Measurements from ENCODE around the gene ANGPTL2.

The ANGPTL2 gene

DNA sequence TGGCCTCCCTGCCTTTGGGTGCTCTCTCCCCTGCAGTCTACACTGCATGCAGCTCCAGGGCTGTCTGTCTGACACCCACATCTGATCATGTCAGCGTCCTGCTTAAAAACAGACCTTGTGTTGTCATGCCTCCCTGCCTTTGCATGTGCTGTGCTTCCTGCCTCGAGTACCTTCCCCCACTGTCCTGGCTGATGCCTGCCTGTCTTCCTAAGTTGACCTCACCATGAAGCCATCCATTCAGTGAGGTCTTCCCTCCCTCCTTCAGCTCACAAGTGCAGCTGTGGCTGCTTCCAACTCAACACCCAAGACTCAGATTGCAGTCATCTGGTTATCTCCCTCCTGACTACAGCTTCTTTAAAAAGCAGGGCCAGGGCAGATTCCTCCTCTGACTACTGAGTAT is 5.5 kb downstream of the ANGPTL2 start:
- DNase-seq (ENCODE audit: low read depth): no peak

DNA sequence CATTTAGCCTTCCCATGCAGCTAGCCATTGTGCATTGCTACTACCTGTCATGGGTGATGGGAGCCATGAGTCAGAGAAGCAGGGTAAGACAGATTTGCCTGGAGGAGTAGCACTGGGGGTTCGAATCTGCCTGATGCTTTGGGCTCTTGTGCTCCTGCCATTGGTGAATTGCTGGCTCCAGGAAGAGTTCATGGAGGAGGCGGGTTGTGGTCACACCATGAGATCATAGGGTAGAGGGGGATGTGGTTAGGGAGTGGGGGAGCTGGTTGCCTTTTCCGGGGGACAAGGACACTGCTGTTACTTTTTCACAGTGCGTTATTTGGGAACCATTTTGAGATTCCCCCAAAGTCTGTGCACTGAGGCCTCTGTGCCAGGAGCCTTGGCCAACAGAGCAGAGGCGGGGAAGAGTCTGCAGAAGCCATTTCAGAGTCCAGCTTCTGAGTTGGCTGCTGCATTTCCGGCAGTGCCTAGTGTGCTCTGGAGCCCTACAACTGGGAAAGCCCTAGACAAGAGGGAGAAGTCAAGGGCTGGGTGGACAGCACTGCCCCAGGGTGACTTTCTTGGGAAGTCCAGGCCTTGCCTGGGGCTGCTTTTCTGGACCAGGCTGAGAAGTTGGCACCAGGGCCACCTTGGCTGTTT is 6.2 kb downstream of the ANGPTL2 start:
- DNase-seq (ENCODE audit: low read depth): no peak

DNA sequence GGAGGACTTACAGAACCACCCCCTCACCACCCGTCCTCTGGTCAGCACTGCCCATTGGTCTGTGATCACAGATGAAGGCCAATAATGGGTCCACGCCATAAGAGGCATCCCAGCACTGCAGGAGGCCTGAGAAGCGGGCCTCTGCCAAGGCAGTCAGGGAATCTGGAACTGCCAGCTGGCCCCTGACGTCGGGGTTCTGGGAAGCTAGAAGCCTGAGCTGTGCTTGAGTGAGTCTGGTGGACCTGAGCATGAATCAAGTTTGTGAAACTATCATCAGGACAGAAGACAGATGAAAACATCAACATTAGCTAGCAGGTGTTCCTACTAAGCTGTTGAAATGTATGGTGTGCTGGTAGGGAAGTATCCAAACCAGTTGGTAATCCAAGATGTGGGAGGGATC is 7.8 kb downstream of the ANGPTL2 start:
- no peak for DNase-seq (ENCODE audit: low read depth)

DNA sequence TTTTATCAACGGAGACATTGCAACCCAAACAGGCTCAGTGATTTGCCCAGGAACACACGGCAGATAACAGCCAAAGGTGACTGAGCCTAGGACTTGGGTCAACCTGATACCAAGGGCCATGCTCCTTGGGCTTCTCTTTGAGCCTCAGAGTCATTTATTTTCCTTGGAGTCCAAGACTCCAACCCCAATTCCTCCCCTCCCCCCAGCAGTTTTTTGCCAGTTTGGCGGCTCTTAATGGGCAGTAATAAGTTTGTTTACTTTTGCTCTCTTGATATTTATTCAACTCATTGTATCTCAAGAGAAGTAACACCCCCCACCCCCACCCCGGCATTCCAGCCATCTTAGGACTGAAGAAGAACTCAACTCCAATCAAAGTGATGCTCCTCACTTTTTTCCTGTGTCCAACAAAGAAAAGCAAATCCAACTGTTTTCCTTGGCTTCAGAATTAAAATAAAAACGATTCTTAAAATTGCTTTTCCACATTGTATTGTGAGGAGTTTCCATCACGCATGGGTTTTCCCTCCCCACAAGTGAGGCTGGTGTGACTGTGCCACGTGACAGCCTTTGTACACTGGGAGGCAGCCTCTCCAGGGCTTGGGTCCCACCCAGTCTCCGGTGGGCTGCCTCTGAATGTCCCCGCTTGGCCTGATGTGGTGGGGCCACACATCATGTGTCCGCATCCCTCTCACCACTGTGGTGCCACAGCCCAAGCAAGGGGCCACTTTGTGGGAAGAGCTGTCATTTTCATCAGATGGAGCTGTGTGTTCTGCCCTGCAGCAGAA is 9.1 kb downstream of the ANGPTL2 start:
- no peak for DNase-seq (ENCODE audit: low read depth)

DNA sequence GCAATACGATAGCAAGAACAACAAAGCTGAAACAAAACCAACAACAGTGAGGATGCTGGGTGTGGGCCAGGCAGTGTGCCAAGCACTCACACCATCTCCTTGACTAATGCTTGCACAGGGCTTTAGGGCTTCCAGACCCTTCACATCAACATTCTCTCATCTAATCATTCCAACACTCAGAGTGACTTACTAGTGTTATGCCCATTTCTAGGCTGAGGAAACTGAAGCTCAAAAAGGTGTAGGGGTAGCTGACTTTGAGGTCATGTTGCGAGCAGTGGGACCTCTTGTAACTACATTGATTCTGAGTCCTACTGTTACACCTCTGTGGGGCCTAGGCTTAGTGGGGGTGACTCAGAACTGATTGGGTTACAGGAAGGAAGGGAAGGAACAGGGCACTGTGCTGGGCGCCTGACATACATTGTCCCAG is 9.7 kb downstream of the ANGPTL2 start:
- DNase-seq (ENCODE audit: low read depth): no peak

DNA sequence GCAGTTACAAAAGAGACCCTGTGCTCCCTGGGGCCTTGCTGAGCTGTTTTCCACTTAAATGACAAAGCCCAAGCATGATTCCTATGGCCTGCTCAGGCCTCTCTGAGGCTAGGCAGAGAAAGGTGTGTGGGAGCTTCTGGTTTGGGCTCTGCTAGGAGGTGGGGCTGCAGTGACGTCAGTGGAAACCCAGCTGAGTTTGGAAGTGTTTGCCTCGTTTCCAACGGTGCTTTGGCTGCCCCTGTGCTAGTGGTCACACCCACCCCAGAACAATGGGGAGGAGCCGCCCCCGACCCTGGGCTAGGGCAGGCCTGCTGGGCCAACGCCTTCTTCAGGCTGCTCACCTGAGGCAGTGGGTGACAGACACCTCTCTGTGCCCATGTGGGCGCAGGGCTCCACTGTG is 10.4 kb downstream of the ANGPTL2 start:
- DNase-seq (ENCODE audit: low read depth): no peak

- DNase-seq (ENCODE audit: low read depth): no peak
Measured at GRCh38 chr9:127109212-127109711, 13.2 kb downstream of the ANGPTL2 start.

DNA sequence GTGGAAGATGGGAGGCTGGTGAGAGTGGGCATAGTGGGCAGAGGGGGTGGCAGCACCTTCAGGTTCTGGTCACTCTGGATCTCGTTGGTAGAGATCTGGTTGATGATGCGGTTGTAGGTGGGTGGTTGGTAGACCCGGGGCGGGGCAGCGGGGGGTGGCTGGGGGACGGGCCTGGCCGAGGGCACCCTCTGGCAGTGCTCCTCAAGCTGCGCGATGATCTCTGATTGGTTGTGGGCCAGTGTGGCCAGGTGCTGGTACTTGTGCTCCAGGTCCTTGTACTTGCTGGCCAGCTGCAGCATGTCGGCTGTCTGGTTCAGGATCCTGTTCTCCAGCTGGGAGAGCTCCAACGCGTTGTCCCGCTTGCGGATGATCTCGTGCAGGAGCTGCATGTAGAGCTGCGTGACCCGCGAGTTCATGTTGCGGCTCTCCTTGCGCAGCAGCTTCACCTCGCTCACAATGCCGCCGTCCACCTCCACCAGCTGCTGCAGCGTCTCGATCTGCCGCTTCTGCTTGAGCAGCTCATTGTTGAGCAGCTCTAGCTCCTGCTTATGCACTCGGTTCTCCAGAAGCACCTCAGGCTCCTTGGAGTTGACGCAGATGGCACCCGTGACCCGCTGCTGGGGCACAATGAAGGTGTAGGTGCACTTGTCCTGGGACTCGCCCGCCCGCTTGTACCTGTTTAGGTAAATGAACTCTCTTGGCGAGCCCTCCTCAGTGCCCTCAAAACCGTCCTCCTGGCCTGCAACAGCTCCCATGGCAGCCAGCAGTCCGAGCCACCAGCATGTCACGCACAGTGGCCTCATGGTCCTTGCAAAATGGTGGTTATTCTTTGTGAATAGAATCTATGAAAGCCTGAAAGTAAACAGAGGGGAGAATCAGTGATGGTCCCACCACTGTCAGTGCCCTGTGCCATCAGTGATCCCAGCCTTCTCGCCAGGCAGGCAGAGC is 14.2 kb downstream of the ANGPTL2 start:
- no peak for DNase-seq (ENCODE audit: low read depth)

- no peak for DNase-seq (ENCODE audit: low read depth)
Measured at GRCh38 chr9:127107171-127107928, 15.1 kb downstream of the ANGPTL2 start.

DNA sequence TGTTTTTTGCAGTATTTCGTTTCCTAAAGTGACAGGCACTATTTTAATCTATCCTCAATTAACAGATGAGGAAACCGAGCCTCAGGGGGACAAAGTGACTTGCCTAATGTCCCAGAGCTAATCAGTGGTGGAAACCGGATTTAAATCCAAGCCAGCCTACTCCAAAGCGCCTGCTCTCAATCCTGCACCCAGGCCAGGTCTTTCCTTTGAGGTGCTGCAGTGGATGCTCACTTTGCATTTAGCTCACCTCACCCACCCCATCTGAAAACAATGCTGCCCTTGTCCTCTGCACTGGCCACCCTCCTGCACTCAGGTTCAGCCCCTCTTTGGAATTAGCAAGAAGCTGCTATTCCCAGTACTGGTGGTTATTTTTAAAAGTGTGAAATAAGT is 16.0 kb downstream of the ANGPTL2 start:
- no peak for DNase-seq (ENCODE audit: low read depth)

GRCh38 chr9:127105805-127106465 is 16.5 kb downstream of the ANGPTL2 start:
- DNase-seq (ENCODE audit: low read depth): no peak

GRCh38 chr9:127104581-127105311 is 17.7 kb downstream of the ANGPTL2 start:
- no peak for DNase-seq (ENCODE audit: low read depth)

DNA sequence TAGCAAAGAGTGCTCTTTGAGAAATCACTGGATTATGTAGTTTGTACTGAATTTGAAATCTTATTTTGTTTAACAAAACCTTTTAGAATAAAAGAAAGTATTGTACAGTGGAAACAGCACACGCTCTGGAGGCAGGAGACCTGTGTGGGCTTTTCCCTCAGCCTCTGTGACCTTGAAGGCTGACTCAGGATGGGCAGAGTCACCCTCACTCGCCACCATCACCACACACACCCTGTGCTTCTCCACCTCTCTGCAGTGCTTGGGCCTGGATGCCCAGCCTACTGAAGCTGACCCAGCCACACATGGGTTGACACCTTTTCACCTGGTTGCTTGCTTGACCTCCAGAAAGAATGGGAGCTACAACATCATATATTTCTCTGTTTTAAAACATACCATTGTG is 19.6 kb downstream of the ANGPTL2 start:
- no peak for DNase-seq (ENCODE audit: low read depth)

- DNase-seq (ENCODE audit: low read depth): no peak
Measured at GRCh38 chr9:127102176-127102575, 20.3 kb downstream of the ANGPTL2 start.

DNA sequence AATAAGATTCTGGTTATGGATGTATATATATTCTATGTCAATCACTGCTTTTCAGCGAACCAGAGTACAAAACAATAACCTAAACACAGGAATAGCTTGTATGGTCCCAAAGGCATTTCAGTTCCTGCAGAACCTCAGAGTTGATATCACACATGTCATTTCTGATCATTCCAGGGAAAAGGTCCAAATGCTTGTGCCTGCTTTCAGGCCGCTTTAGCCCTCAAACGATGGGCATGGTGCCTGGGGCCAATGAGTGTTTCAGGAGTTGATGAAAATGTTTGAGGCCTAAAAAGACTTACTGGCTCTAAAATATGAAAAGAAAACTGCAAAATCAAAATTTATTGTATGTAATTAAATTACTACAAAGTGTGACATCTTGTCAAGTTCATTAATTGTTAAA is 22.8 kb downstream of the ANGPTL2 start:
- no peak for DNase-seq (ENCODE audit: low read depth)

- no peak for DNase-seq (ENCODE audit: low read depth)
Measured at GRCh38 chr9:127098916-127099553, 23.4 kb downstream of the ANGPTL2 start.

GRCh38 chr9:127097683-127098082 is 24.8 kb downstream of the ANGPTL2 start:
- DNase-seq (ENCODE audit: low read depth): no peak

GRCh38 chr9:127096208-127096607 is 26.2 kb downstream of the ANGPTL2 start:
- DNase-seq (ENCODE audit: low read depth): no peak

GRCh38 chr9:127095411-127095810 is 27.0 kb downstream of the ANGPTL2 start:
- DNase-seq (ENCODE audit: low read depth): no peak
